ENCODE results near the gene DNM3. TPM values are rescaled to one million over a fixed set of nuclear protein-coding genes. Genes with fewer than 3 reads are reported as not detected.

DNM3 gene
- total and polyA plus RNA-seq, 9 of the 15 experiments (the other 6 are each of a cell fraction or from before 2014, with no cell fraction given), result 0.08 to 0.36 (median 0.22) TPM; not detected in 1

DNA sequence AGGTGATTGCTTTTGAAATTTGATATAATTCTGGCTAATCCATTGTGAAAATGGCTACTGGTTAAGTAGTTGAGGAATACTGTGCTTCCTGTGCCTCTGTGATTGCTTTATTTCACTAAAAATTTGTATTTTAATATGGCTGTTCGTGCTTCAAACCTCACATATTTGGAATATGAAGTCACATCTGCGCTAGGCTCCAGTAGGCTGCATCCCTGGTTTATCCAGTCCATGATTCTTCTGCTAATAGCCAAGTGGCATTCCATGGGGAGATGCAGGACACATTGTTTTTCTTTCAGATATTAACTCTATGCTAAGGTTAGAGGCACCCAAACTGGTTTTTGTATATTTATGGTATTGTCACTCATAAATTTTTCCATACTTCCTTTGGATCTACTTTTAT is 25.9 kb downstream of the DNM3 start:
- H3K9ac ChIP-seq (ENCODE audit: insufficient read depth in 1 of 2, low read depth in 2 of 2, low read length in 2 of 2), result no peak overlapping the region
- no peak overlapping the region for H3K4me2 ChIP-seq (ENCODE audit: insufficient read depth, low read length)
- no peaks in the 10 kb centered on the region for H3K9me3 ChIP-seq (replicated peaks; ENCODE audit: control insufficient read depth, insufficient read depth, low read depth, low read length)
- H3K36me3 ChIP-seq (ENCODE audit: control insufficient read depth, insufficient read depth, low read length), result no peaks in the 10 kb centered on the region
- intact Hi-C loops (cut with micrococcal nuclease) (no loop called here), in situ Hi-C loops (cut with MboI) (no loop called here)
- no TSS peak for BruUV-seq (replicated peaks)
- POLR2A ChIA-PET, result no interaction called here
- ATAC-seq (no peak), DNase-seq (ENCODE audit: extremely low read depth in 1 of 4, low spot score in 3 of 4) (no peak), FAIRE-seq (no peak)
- H3K27ac ChIP-seq (ENCODE audit: extremely low read depth, low read depth, low read length), result no peak overlapping the region
- H3K9me1 ChIP-seq (ENCODE audit: control insufficient read depth, insufficient read depth, low read length), result no peaks in the 10 kb centered on the region
- H2AFZ ChIP-seq (ENCODE audit: low read depth, low read length), result no peak overlapping the region
- no peaks in the 10 kb centered on the region for H3K4me1 ChIP-seq (replicated peaks in 1 of 2; ENCODE audit: control insufficient read depth in 2 of 2, insufficient read depth in 2 of 2, low read length in 2 of 2)
- H3K4me3 ChIP-seq, result no peak overlapping the region
- 0% methylated on average over 2 of the region's 2 CpGs for WGBS (ENCODE audit: insufficient coverage, low coverage, missing lambda C conversion rate)
- CTCF ChIA-PET (ENCODE audit: low intra/inter-chr PET ratio), result no interaction called here
- no peak for TF ChIP-seq MIER1 (IDR thresholded peaks at IDR 0.05; ENCODE audit: low read depth)
- TF ChIP-seq ZNF174 (CRISPR knock-in tag; IDR thresholded peaks at IDR 0.05), result no peak
- TF ChIP-seq CTBP1 (IDR thresholded peaks at IDR 0.05; ENCODE audit: borderline replicate concordance), result no peak
- no peak for TF ChIP-seq ZC3H8 (IDR thresholded peaks at IDR 0.05)
- no peaks in the 10 kb centered on the region for H3K79me2 ChIP-seq (ENCODE audit: control insufficient read depth, insufficient read depth, low read length)
- no peaks in the 10 kb centered on the region; a peak in 1 of 5 replicates for H3K27me3 ChIP-seq (ENCODE audit: control insufficient read depth in 2 of 2, insufficient read depth in 2 of 2, low read length in 2 of 2)
- H4K20me1 ChIP-seq (replicated peaks; ENCODE audit: control insufficient read depth, insufficient read depth, low read length), result no peaks in the 10 kb centered on the region

DNA sequence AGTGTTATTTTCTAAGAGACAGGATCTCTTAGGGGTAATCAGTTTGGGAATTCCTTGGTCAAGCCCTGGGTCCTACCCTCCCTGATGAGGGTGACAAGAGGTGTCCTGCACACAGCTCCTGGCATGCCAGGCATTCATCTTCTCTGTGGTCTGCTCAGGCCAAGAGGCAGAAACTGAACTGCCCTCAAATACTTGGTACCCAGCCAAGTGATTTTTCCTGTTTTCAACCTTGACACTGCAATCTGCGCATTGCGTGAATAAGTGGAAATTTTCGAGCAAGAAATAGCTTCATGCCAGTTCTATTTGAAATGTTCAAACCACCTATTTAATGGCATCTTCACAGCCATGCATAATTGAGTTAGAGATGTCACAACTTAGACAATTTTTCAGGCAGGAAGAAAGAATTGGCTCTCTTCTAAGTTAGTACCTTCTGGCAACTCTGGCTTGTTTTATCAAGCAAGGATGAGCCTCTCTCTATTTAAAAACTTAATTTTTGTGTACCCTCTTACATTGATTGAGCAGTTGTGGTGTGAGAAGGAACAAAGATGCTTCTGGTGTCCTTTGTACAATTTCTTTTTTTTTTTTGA is 27.0 kb downstream of the DNM3 start:
- ChIA-PET POLR2A (no interaction called here), CTCF (ENCODE audit: low intra/inter-chr PET ratio) (no interaction called here)
- ATAC-seq (no peak), FAIRE-seq (no peak), DNase-seq (ENCODE audit: extremely low read depth in 1 of 4, low spot score in 3 of 4) (no peak)
- H3K79me2 ChIP-seq (ENCODE audit: control insufficient read depth, insufficient read depth, low read length), result no peaks in the 10 kb centered on the region
- no peak overlapping the region for H3K9ac ChIP-seq (ENCODE audit: insufficient read depth in 1 of 2, low read depth in 2 of 2, low read length in 2 of 2)
- H3K9me1 ChIP-seq (ENCODE audit: control insufficient read depth, insufficient read depth, low read length), result no peaks in the 10 kb centered on the region
- WGBS (ENCODE audit: insufficient coverage, low coverage, missing lambda C conversion rate), result 0% methylated on average over 3 of the region's 3 CpGs
- H4K20me1 ChIP-seq (replicated peaks; ENCODE audit: control insufficient read depth, insufficient read depth, low read length), result no peaks in the 10 kb centered on the region
- in situ Hi-C loops (cut with MboI) (no loop called here), intact Hi-C loops (cut with micrococcal nuclease) (no loop called here)
- no peak overlapping the region for H3K4me2 ChIP-seq (ENCODE audit: insufficient read depth, low read length)
- H3K4me3 ChIP-seq, result no peak overlapping the region
- H3K36me3 ChIP-seq (ENCODE audit: control insufficient read depth, insufficient read depth, low read length), result no peaks in the 10 kb centered on the region
- H3K4me1 ChIP-seq (replicated peaks in 1 of 2; ENCODE audit: control insufficient read depth in 2 of 2, insufficient read depth in 2 of 2, low read length in 2 of 2), result no peaks in the 10 kb centered on the region
- H3K27ac ChIP-seq (ENCODE audit: extremely low read depth, low read depth, low read length), result no peak overlapping the region
- no peaks in the 10 kb centered on the region for H3K9me3 ChIP-seq (replicated peaks; ENCODE audit: control insufficient read depth, insufficient read depth, low read depth, low read length)
- BruUV-seq (replicated peaks), result no TSS peak
- no peak overlapping the region for H2AFZ ChIP-seq (ENCODE audit: low read depth, low read length)
- H3K27me3 ChIP-seq (ENCODE audit: control insufficient read depth in 2 of 2, insufficient read depth in 2 of 2, low read length in 2 of 2), result no peaks in the 10 kb centered on the region; a peak in 1 of 5 replicates
- TF ChIP-seq XRCC5 (IDR thresholded peaks at IDR 0.05; ENCODE audit: low read depth, low read length), result no peak
- TF ChIP-seq NFE2L1 (tag; IDR thresholded peaks at IDR 0.05; ENCODE audit: borderline replicate concordance, low read depth), result no peak
- TF ChIP-seq KDM4B (IDR thresholded peaks at IDR 0.05; ENCODE audit: borderline replicate concordance in 2 of 2, low read depth in 1 of 2), result no peak
- no peak for TF ChIP-seq CBX8 (IDR thresholded peaks at IDR 0.05; ENCODE audit: borderline replicate concordance, extremely low read depth, low read depth, low read length, poor library complexity, severe bottlenecking)
- no peak for TF ChIP-seq NRF1 (conservative IDR thresholded peaks at IDR 0.05 in 1 of 2, IDR thresholded peaks at IDR 0.05 in 1 of 2)
- no peak for TF ChIP-seq HDAC3 (IDR thresholded peaks at IDR 0.05; ENCODE audit: borderline replicate concordance, partially characterized antibody)
- no peak for TF ChIP-seq PCBP1 (IDR thresholded peaks at IDR 0.05; ENCODE audit: low read depth, low read length, poor library complexity, severe bottlenecking)
- no peak for TF ChIP-seq PHF20 (IDR thresholded peaks at IDR 0.05; ENCODE audit: partially characterized antibody)
